K562 (cell line): Measurements from ENCODE around the gene E2F7. TPM values are rescaled to one million over a fixed set of nuclear protein-coding genes. Genes with fewer than 3 reads are reported as not detected.

Source experiments
- polyA plus RNA-seq, 8 experiments: library from polyadenylated mRNA; depleted of rRNA in 4 of 8; stranded (reverse) in 5 of 8; unstranded in 3 of 8; fragments of >200 nt; fragmentation: Nextera tagmentation in 2 of 8; fragmentation: Illumina TruSeq in 1 of 8; extraction: Ambion mirVana in 2 of 8; extraction: Trizol in 1 of 8; gene quantifications; 2 replicates each; pipeline versions ENCODE4 v1.2.1 to v1.2.3, GENCODE V29; 2011 to 2014; ENCODE audit warnings: inconsistent platforms in 1 of 8, missing spikeins in 1 of 8
- total RNA-seq, 7 experiments: library from RNA; depleted of rRNA in 6 of 7; stranded (reverse); fragments of >200 nt in 6 of 7; fragmentation: Illumina TruSeq in 2 of 7; extraction: Trizol in 2 of 7; gene quantifications; 2 replicates each; pipeline versions ENCODE4 v1.2.1 to v1.2.3, GENCODE V29; 2011 to 2021; ENCODE audit warnings: low replicate concordance in 1 of 7
- TF ChIP-seq, protein P1 (sequence below), 2 experiments: fragments of 450-650 bp; formaldehyde crosslinking in 1 of 2; IDR thresholded peaks; 2 replicates each; pipeline versions ENCODE4 v1.4.0 to v1.6.1; 2014 to 2020; ENCODE audit warnings: mild to moderate bottlenecking in 2 of 2, borderline replicate concordance in 1 of 2, low read depth in 1 of 2
- TF ChIP-seq, protein P2 (sequence below): fragments of 450-650 bp; IDR thresholded peaks from 2 replicates; pipeline ENCODE4 v1.6.1; 2016; ENCODE audit warnings: antibody characterized with exemption

E2F7 gene
- total and polyA plus RNA-seq, 9 of the 15 experiments (the other 6 are each of a cell fraction or from before 2014, with no cell fraction given): 3.4 to 13.6 (median 8.1) TPM

DNA sequence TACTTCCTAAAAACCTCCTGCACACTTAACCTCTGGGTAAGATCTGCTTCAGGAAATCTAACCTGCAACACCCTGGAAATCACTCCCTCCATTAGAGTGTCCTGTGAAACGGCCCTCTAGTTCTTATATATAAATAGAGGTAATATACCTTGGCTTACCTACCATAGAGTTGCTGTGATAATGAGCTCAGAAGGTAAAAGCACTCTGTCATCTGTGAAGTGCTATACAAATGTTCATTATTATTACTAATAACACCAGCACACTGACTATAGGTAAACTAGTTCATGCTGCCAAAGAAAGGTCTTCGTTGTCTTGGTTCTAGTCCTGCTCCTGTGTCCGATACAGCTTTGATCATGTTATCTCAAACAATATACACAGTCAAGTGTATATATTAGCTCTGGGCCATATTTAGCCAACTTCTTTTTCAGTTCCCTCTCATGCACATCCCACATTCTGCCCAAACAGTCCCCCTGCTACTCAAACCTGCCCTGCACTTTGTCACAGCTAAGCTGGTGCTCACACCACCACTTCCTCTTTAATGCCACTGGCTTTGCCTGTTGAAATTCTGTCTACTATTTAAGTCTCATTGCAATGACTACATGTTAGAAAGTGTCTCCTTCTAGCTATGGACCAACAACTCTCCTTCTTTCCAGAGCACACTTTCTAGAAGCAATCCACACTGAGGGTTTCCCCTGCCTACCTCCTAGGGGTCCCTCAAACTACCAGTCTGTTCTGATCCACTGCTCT, 5.1 kb downstream of the E2F7 start (continued):
- TF ChIP-seq, protein P1, sequence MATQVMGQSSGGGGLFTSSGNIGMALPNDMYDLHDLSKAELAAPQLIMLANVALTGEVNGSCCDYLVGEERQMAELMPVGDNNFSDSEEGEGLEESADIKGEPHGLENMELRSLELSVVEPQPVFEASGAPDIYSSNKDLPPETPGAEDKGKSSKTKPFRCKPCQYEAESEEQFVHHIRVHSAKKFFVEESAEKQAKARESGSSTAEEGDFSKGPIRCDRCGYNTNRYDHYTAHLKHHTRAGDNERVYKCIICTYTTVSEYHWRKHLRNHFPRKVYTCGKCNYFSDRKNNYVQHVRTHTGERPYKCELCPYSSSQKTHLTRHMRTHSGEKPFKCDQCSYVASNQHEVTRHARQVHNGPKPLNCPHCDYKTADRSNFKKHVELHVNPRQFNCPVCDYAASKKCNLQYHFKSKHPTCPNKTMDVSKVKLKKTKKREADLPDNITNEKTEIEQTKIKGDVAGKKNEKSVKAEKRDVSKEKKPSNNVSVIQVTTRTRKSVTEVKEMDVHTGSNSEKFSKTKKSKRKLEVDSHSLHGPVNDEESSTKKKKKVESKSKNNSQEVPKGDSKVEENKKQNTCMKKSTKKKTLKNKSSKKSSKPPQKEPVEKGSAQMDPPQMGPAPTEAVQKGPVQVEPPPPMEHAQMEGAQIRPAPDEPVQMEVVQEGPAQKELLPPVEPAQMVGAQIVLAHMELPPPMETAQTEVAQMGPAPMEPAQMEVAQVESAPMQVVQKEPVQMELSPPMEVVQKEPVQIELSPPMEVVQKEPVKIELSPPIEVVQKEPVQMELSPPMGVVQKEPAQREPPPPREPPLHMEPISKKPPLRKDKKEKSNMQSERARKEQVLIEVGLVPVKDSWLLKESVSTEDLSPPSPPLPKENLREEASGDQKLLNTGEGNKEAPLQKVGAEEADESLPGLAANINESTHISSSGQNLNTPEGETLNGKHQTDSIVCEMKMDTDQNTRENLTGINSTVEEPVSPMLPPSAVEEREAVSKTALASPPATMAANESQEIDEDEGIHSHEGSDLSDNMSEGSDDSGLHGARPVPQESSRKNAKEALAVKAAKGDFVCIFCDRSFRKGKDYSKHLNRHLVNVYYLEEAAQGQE (IDR thresholded peaks at IDR 0.05; ENCODE audit: borderline replicate concordance): no peak
- TF ChIP-seq, protein P1 (CRISPR knock-in tag; IDR thresholded peaks at IDR 0.05; ENCODE audit: low read depth): no peak
- TF ChIP-seq, protein P2, sequence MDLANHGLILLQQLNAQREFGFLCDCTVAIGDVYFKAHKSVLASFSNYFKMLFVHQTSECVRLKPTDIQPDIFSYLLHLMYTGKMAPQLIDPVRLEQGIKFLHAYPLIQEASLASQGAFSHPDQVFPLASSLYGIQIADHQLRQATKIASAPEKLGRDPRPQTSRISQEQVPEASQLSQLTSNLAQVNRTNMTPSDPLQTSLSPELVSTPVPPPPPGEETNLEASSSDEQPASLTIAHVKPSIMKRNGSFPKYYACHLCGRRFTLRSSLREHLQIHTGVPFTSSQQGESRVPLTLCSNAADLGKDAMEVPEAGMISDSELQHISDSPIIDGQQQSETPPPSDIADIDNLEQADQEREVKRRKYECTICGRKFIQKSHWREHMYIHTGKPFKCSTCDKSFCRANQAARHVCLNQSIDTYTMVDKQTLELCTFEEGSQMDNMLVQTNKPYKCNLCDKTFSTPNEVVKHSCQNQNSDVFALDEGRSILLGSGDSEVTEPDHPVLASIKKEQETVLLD: no peak
